ENCODE data around the gene ADAMTS8.

DNA sequence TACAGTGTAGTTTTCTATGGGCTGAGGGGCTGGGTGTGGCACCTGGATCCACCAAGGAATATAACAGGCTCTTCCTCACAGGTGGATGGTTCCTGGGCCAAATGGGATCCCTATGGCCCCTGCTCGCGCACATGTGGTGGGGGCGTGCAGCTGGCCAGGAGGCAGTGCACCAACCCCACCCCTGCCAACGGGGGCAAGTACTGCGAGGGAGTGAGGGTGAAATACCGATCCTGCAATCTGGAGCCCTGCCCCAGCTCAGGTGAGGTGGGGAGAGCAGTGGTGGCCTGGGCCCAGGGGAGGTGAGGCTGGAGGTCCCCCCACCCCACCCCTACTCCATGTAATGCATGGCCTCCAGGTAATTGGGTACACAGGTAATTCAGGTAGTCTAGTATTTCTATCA, 40.8 kb upstream of the ADAMTS8 start:
- no peak for TF ChIP-seq EZH2 (IDR thresholded peaks at IDR 0.05; ENCODE audit: borderline replicate concordance, low read length)
- TF ChIP-seq, protein P1, sequence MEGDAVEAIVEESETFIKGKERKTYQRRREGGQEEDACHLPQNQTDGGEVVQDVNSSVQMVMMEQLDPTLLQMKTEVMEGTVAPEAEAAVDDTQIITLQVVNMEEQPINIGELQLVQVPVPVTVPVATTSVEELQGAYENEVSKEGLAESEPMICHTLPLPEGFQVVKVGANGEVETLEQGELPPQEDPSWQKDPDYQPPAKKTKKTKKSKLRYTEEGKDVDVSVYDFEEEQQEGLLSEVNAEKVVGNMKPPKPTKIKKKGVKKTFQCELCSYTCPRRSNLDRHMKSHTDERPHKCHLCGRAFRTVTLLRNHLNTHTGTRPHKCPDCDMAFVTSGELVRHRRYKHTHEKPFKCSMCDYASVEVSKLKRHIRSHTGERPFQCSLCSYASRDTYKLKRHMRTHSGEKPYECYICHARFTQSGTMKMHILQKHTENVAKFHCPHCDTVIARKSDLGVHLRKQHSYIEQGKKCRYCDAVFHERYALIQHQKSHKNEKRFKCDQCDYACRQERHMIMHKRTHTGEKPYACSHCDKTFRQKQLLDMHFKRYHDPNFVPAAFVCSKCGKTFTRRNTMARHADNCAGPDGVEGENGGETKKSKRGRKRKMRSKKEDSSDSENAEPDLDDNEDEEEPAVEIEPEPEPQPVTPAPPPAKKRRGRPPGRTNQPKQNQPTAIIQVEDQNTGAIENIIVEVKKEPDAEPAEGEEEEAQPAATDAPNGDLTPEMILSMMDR (conservative IDR thresholded peaks at IDR 0.05 in 1 of 2, IDR thresholded peaks at IDR 0.05 in 1 of 2; ENCODE audit: extremely low read depth in 1 of 2, insufficient read depth in 1 of 2, low read depth in 1 of 2, low read length in 2 of 2) = no peak
